HG03378 (cell line): ENCODE measurements around the gene KCNJ18.
"Not testable (repeated sequence)": the region's sequence is repeated elsewhere in the genome, so short reads cannot be mapped to it uniquely, and the experiment has no call there.

Experiments used
- ATAC-seq: cut with Tn5 transposase; IDR thresholded peaks from one replicate; pipeline ENCODE4 v1.9.1; 2021; ENCODE audit warnings: mild to moderate bottlenecking, moderate library complexity; ENCODE audit not compliant: unreplicated experiment

The KCNJ18 gene

GRCh38 chr17:21719511-21720226 lies 27.3 kb downstream of the KCNJ18 start:
- not testable (repeated sequence) for ATAC-seq

GRCh38 chr17:21720566-21720965 lies 28.2 kb downstream of the KCNJ18 start:
- ATAC-seq: not testable (repeated sequence)

GRCh38 chr17:21722268-21722667 lies 29.9 kb downstream of the KCNJ18 start:
- ATAC-seq: not testable (repeated sequence)

- not testable (repeated sequence) for ATAC-seq
Observed at GRCh38 chr17:21724216-21725006, 32.1 kb downstream of the KCNJ18 start.

GRCh38 chr17:21731076-21731475 lies 38.8 kb downstream of the KCNJ18 start:
- ATAC-seq: not testable (repeated sequence)

- not testable (repeated sequence) for ATAC-seq
Observed at GRCh38 chr17:21733931-21734330, 41.6 kb downstream of the KCNJ18 start.

- not testable (repeated sequence) for ATAC-seq
Observed at GRCh38 chr17:21735814-21736213, 43.5 kb downstream of the KCNJ18 start.

GRCh38 chr17:21737015-21737580 lies 44.8 kb downstream of the KCNJ18 start:
- not testable (repeated sequence) for ATAC-seq

GRCh38 chr17:21738241-21738640 lies 45.9 kb downstream of the KCNJ18 start:
- ATAC-seq: not testable (repeated sequence)

GRCh38 chr17:21738877-21739474 lies 46.7 kb downstream of the KCNJ18 start:
- ATAC-seq: not testable (repeated sequence)

- ATAC-seq: peak; percentile 67
Observed at GRCh38 chr17:21739485-21739884, 47.2 kb downstream of the KCNJ18 start.

GRCh38 chr17:21740836-21741235 lies 48.5 kb downstream of the KCNJ18 start:
- not testable (repeated sequence) for ATAC-seq

- ATAC-seq: not testable (repeated sequence)
Observed at GRCh38 chr17:21741520-21741919, 49.2 kb downstream of the KCNJ18 start.

GRCh38 chr17:21742326-21742725 lies 50.0 kb downstream of the KCNJ18 start:
- no peak for ATAC-seq

- not testable (repeated sequence) for ATAC-seq
Observed at GRCh38 chr17:21744151-21744550, 51.8 kb downstream of the KCNJ18 start.

GRCh38 chr17:21744621-21745020 lies 52.3 kb downstream of the KCNJ18 start:
- ATAC-seq: not testable (repeated sequence)

GRCh38 chr17:21745385-21746054 lies 53.2 kb downstream of the KCNJ18 start:
- ATAC-seq: not testable (repeated sequence)

GRCh38 chr17:21746415-21746814 lies 54.1 kb downstream of the KCNJ18 start:
- not testable (repeated sequence) for ATAC-seq

GRCh38 chr17:21747195-21747915 lies 55.0 kb downstream of the KCNJ18 start:
- ATAC-seq: not testable (repeated sequence)

- not testable (repeated sequence) for ATAC-seq
Observed at GRCh38 chr17:21748686-21749085, 56.4 kb downstream of the KCNJ18 start.
